GM19193 (cell line): ENCODE results near the gene SH3TC2.

Source experiments
- POLR2A ChIP-seq: IDR thresholded peaks from 4 replicates; pipeline ENCODE4 v1.6.1; 2011; ENCODE audit not compliant: insufficient read depth, insufficient read length; ENCODE audit errors: extremely low read depth

SH3TC2 gene

DNA sequence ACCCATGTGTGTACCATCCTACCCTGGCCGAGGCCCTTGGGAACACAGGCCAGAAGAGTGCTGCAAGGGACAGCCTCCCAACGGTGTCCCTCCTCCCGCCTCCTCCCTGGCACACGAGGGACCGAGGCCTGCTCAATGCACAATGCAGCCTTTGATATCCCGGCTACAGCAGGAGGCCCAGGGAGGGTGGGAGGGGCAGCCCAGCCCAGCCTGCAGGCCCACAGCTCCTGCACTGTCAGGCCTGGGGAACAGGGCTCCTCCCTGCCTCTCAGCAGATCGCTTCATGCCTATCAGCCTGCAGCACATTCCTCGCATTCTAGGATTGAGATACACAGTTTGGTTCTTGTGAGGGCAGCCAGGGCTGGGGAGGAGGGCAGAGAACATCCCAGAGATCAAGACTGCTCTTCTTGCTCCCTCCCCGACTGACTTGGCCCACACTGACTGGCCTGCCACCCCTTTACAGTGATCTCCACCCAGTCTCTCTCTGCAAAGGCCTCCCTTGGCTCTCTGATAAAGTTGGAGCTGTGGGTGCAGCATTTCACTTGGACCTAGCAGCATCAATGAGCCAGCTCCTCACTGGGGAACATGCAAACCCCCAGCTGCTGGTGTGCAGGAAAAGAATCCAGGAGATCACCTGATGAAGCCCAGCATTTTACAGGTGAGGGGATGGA lies at the start of gene SH3TC2:
Gene SH3TC2 (minus strand): TSS at position 46 of the 671 bp plus-strand sequence. CDS start 40 bp downstream, at position 6.
- no peak for TF ChIP-seq POLR2A

DNA sequence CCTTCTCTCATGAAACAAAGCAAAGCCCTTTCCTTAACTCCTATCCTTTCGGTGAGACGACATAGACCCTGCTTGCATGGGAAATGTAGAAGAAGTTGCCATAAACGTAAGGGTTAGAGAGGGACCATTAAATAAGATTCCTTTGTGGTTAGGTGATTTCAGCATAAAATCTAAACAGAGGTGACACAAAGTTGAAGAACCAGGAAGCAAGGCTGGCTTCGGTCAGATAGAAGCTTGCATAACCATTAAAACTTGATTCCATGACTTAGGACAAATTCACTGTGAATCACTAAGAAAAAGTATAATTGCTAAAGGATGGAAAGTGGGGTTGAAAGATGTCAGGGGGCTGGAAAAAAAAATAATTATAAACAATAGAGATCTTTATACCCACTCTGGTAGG lies 47.5 kb upstream of the SH3TC2 start:
- TF ChIP-seq POLR2A: no peak

DNA sequence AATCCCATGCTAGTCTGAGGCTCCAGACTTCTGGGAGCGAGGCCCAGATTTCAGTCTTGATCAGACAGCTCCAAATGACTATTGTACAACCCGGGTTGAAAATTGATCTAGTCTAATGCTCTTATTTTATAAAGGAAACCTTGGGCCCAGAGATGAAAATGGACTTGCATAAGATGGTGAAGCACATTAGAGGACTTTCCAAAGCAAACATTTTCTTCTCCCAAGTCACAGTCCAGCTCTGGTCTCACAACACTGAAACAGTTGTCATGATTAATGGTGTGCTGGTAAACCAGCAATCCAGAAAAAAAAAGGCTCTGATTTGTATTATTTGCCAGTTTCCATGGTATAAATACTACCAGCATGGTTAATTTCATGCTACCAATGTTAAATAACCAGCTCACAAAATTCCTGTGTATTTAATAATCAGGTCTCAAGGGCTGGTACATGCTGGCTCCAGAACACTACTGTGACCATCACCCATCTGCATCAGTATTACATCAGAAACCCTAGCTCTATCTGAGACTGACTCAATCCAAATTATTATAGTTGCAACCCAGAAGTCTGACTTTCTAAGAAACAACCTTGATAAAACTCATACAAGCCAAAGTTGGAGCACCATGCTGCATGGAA lies 45.9 kb upstream of the SH3TC2 start:
- TF ChIP-seq POLR2A: no peak

DNA sequence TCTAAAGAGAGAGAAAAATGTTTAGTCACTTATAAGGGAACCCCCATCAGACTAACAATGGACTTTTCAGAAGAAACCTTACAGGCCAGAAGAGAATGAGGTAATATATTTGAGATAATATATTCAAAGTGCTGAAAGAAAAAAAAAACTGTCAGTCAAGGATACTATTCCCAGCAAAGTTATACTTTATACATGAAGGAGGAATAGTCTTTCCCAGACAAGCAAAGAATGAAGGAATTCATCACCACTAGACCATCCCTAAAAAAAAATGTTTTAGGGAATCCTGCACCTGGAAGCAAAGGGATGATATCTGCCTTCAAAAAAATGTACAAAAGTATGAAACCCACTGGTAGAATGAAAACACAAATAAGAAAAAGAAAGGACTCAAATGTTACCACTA lies 37.5 kb upstream of the SH3TC2 start:
- TF ChIP-seq POLR2A: no peak

DNA sequence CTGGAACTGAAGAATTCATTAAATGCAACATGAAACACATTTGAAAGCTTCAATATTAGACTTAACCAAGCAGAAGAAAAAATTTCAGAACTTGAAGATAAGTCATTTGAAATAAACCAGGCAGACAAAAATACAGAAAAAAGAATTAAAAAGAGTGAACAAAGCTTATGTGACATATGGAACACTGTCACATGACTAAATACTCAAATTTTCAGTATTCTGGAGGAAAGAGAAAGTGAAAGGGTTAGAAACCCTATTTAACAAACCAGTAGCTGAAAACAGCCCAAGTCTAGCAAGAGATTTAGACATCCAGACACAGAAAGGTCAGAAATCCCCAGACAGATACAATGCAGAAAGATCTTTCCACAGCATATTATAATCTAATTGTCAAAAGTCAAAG lies 37.1 kb upstream of the SH3TC2 start:
- TF ChIP-seq POLR2A: no peak

DNA sequence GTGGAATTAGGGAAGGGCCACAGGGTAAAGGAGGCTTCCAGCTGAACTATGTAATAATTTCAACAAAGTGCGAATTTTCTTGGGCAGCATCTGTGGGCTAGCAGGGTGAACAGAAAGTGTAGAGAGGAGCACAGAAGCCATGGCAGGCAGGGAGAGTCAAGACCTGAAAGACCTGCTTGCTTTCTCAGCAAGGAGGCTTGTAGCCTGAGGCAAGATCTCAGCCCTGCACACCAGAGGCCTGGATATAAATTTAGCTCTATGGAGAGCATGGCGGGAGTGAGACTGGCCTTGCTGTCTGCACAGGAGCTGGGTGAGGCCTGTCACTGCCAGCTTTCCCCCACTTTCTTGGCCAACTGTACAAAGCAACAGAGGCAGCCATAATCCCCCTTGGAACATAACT lies 32.1 kb upstream of the SH3TC2 start:
- TF ChIP-seq POLR2A: no peak

DNA sequence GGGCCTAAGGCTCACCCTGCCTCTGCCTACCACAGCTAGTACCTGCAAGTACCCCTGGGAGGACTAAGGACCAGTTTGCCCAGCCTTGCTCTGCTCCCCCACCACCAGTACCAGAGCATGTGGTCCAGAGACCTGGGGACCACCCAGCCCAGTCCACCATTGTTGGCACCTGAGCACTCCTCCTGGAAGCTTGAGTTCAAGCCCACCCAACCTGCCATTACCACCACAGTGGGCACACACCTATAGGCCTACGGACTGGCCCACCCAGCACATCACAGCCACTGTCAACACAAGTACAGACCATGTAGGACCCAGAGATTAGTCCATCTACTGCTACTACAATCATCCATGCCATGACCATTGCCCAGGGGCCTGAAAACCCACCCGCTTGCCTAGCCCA lies 30.8 kb upstream of the SH3TC2 start:
- TF ChIP-seq POLR2A: no peak

DNA sequence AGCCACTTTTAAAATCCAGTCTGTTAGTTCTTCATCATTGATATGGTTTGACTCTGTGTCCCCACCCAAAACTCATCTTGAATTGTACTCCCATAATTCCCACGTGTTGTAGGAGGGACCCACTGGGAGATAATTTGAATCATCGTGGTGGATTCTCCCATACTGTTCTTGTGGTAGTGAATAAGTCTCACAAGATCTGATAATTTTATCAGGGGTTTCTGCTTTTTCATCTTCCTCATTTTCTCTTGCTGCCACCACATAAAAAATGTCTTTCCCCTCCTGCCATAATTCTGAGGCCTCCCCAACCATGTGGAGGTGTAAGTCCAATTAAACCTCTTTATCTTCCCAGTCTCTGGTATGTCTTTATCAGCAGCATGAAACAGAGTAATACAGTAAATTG lies 26.9 kb upstream of the SH3TC2 start:
- no peak for TF ChIP-seq POLR2A

DNA sequence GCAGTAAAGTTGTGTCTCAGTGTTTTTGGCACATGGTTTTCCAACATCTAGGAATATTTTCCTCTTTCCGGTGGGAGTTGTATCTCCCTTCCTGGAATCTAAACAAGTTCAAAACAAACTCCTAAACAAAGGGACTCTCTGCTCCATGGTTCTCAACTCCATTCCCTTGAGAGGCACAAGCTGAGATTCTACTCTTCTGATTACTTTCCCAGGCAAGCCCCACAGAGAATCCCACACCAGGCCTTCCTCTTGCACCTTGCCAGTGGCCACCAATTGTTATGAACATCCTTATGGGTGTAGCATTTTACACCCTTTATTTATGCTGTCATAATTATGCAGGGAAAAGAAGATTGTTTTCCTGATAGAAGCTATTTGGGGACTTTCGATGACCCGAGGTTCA lies 25.8 kb upstream of the SH3TC2 start:
- TF ChIP-seq POLR2A: no peak

DNA sequence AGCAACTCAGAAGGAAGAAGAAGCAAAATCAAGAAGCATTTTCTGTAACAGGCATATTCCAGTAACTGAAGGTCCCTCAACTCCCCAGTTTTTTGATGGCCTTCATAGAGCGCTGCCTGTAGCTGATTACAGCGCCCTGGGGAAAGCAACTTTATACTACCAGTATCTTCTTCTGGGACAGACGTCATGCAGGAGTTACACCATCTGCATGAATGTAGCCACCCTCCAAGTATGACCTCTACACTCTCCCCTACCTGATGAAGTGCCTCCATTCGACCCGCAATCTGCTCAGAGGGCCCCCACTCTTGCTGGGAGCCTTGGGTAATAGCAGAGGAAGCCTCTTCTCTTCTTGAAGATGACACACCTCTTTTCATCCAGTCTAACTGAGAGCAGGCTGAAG lies 21.0 kb upstream of the SH3TC2 start:
- no peak for TF ChIP-seq POLR2A

DNA sequence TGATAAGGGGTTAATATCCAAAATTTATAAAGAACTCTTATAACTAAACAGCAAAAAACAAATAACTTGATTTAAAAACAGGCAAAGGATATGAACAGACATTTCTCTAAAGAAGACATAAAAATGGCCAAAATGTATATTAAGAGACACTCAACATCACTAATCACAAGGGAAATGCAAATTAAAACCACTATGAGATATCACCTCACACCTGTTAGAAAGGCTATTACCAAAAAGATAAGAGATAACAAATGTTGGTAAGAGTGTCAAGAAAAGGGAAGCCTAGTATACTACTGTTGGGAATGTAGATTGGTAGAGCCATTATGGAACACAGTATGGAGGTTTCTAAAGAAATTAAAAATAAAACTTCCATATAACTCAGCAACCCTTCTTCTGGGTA lies 19.4 kb upstream of the SH3TC2 start:
- no peak for TF ChIP-seq POLR2A

DNA sequence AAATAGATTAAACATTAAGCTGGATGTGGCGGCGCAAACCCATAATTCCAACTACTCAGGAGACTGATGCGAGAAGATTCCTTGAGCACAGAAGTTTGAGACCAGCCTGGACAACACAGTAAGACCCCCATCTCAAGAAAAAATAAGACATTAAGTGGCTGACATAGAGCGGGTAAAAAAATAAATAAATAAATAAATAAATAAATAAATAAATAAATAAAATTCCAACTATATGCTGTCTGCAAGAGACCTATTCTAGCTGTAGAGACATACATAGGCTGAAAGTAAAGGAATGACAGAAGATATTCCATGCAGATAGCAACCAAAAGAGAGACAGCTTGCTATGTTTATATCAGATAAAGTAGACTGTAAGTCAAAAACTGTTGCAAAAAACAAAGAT lies 17.4 kb upstream of the SH3TC2 start:
- TF ChIP-seq POLR2A: no peak

DNA sequence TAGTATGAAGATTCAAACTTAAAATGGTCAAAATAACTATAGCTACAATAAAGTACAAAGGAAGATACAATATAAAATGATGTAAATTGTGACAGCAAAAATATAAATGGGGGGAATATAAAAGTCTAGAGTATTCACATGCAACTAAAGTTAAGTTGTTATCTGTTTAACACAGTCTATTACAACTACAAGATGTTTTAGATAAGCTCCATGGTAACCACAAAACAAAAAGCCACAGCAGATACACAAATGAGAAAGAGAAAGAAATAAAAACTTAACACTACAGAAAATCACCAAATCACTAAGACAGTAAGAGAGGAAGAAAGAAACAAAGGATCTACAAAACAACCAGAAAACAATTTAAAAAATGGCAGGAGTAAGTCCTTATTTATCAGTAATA lies 17.0 kb upstream of the SH3TC2 start:
- no peak for TF ChIP-seq POLR2A

DNA sequence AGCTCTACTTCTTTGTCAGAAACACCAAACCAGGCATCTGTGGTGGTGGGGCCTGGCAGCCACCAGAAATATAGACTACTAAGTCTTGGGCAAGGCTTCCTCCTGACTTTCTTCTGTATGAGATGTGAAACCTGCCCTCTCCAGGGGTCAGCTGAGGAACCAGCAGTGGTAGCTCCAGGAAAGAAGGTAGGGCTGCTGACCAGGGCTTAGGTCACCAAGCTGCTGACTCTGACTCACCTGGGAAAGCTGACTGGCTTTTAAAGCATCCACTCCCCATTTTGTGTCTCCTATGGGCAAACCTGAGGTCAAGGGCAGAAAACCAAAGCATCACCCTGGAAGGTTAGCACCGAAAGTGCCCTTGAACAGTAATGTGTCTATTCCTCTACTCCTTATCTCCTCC lies 10.4 kb upstream of the SH3TC2 start:
- TF ChIP-seq POLR2A: no peak

DNA sequence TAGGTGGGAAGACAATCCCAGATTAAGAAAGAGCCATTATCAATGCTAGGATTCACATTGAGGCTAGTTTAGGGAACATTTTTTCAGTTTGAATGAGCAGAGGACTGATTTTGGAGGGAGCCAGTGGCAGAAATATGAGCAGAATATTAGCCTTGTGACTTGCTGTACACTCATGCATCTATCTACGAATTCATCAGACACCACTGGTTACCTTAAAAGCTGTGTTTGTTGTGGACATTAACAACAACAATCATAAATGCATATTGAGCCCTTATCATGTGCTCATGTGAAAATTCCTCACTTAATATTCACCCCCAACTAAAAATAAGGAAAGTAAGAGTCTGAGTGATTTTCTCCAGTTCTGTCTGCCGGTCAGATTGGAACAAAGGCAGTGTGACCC lies 9.9 kb upstream of the SH3TC2 start:
- TF ChIP-seq POLR2A: no peak

DNA sequence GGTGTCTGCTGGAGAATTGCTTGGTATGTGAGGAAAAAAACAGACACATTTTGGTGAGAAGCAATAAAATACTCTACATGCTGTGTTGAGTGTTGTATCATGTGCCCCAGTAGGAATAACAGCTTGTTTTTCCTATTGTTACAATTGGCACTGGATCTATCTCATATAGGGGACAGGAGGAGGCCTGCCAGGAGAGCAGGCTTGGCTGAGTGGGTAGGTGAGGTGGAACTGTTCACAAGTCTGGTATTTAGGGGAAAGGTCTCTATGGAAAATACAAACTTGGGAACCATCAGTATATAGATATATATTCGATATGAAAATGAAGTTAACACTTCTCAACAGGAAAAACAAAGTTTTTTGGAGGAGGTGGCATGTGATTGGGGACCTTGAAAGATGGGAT lies 9.5 kb upstream of the SH3TC2 start:
- no peak for TF ChIP-seq POLR2A

DNA sequence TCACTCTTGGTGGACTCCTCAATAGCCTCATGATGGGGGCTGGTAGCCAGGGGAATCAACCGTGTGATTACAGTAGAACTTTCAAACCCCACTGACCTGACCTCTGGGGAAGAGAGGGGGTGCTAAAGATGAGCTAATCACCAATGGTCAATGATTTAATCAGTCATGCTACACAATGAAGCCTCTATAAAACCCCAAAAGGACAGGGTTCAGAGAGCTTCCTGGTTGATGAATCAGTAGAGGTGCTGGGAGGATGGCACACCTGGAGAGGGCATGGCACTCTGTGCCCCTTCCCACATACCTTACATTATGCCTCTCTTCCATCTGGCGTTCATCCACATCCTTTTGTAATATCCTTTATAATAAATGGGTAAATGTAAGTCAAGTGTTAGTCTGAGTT lies 8.9 kb upstream of the SH3TC2 start:
- no peak for TF ChIP-seq POLR2A
